ENCODE data around the gene DLGAP1. TPM values are rescaled to one million over a fixed set of nuclear protein-coding genes. Genes with fewer than 3 reads are reported as not detected.
A peak's percentile ranks its signal among the peaks of the same experiment; 100 is the strongest.

DLGAP1 gene
- total and polyA plus RNA-seq, 2 experiments from 2014 or later, result 17.0 to 48.5 TPM

GRCh38 chr18:4017480-4017879 lies 437.6 kb downstream of the DLGAP1 start:
- H3K4me1 Mint-ChIP-seq, result peaks cover 50% of the 10 kb centered on the region

GRCh38 chr18:4016391-4017049 lies 438.6 kb downstream of the DLGAP1 start:
- ATAC-seq, result peak; percentile 24; the same call in 2 of the 3 replicates
- TF ChIP-seq CTCF (conservative IDR thresholded peaks at IDR 0.05; ENCODE audit: low read depth in 2 of 2) (no peak), EZH2 (IDR thresholded peaks at IDR 0.05; ENCODE audit: low read depth, unreplicated experiment) (no peak), STAT1 (IDR thresholded peaks at IDR 0.05; ENCODE audit: unreplicated experiment) (no peak), CREB1 (CRISPR knock-in tag; IDR thresholded peaks at IDR 0.05; ENCODE audit: low read depth) (no peak), JUNB (IDR thresholded peaks at IDR 0.05; ENCODE audit: unreplicated experiment) (no peak), NANOG (IDR thresholded peaks at IDR 0.05; ENCODE audit: borderline replicate concordance) (no peak)

More at GRCh38 chr18:4017480-4017879, 437.6 kb downstream of the DLGAP1 start:
- H3K36me3 ChIP-seq (ENCODE audit: insufficient read depth), result no peaks in the 10 kb centered on the region
- H3K27me3 Mint-ChIP-seq (ENCODE audit: insufficient read depth, low read depth, poor library complexity), result peaks cover 8% of the 10 kb centered on the region
- peaks cover 45% of the 10 kb centered on the region for H3K4me1 ChIP-seq (ENCODE audit: insufficient read depth)
- no peak overlapping the region for H3K4me3 Mint-ChIP-seq
- 0 out of 2 replicates have a peak, but pooled peaks cover 7% of the 10 kb centered on the region for H3F3A ChIP-seq (replicated peaks; ENCODE audit: low read depth)
- H3K9me2 ChIP-seq (ENCODE audit: insufficient read depth), result 0 out of 2 replicates have a peak, but pooled peaks cover 3% of the 10 kb centered on the region
- no peaks in the 10 kb centered on the region for H3K27me3 ChIP-seq (ENCODE audit: insufficient read depth)
- no peaks in the 10 kb centered on the region for H3K79me2 ChIP-seq (replicated peaks; ENCODE audit: insufficient read depth)
- DNase-seq (ENCODE audit: low spot score) (peak; percentile 87), ATAC-seq (peak; percentile 98)
- H4K20me1 ChIP-seq (replicated peaks; ENCODE audit: insufficient read depth), result no peaks in the 10 kb centered on the region
- H3K9me3 Mint-ChIP-seq, result peaks cover 8% of the 10 kb centered on the region; the same call in 2 of the 3 replicates
- peak overlapping the region; percentile 10; the same call in 1 of the 2 replicates for H3K4me2 ChIP-seq
- H3K36me3 Mint-ChIP-seq (ENCODE audit: low read depth), result peaks cover 9% of the 10 kb centered on the region
- H2AFZ ChIP-seq, result no peak overlapping the region
- no peak overlapping the region for H3K4me3 ChIP-seq
- TF ChIP-seq ZNF114 (CRISPR knock-in tag; IDR thresholded peaks at IDR 0.05), result no peak
- TF ChIP-seq CTCF (conservative IDR thresholded peaks at IDR 0.05; ENCODE audit: low read depth in 2 of 2), result peak; percentile 67 to 70
- no peak overlapping the region for H3K27ac ChIP-seq (ENCODE audit: low read depth)
- peak overlapping the region; percentile 2; the same call in 1 of the 2 replicates for H3K27ac Mint-ChIP-seq

More at GRCh38 chr18:4016391-4017049, 438.6 kb downstream of the DLGAP1 start:
- H3K4me1 Mint-ChIP-seq, result peaks cover 50% of the 10 kb centered on the region
- peak overlapping the region; percentile 10; the same call in 1 of the 2 replicates for H3K4me2 ChIP-seq
- no peaks in the 10 kb centered on the region for H4K20me1 ChIP-seq (replicated peaks; ENCODE audit: insufficient read depth)
- no peaks in the 10 kb centered on the region for H3K79me2 ChIP-seq (replicated peaks; ENCODE audit: insufficient read depth)
- DNase-seq (ENCODE audit: low spot score), result peak; percentile 28
- peaks cover 3% of the 10 kb centered on the region; the same call in 2 of the 3 replicates for H3K9me3 Mint-ChIP-seq
- peaks cover 45% of the 10 kb centered on the region for H3K4me1 ChIP-seq (ENCODE audit: insufficient read depth)
- no peaks in the 10 kb centered on the region for H3K36me3 ChIP-seq (ENCODE audit: insufficient read depth)
- H3F3A ChIP-seq (replicated peaks; ENCODE audit: low read depth), result 0 out of 2 replicates have a peak, but pooled peaks cover 7% of the 10 kb centered on the region
- no peaks in the 10 kb centered on the region for H3K36me3 Mint-ChIP-seq (ENCODE audit: low read depth)
- 0 out of 2 replicates have a peak, but pooled peaks cover 3% of the 10 kb centered on the region for H3K9me2 ChIP-seq (ENCODE audit: insufficient read depth)
- H3K27me3 ChIP-seq (ENCODE audit: insufficient read depth), result no peaks in the 10 kb centered on the region
- H3K4me3 ChIP-seq, result no peak overlapping the region
- H3K27me3 Mint-ChIP-seq (ENCODE audit: insufficient read depth, low read depth, poor library complexity), result peaks cover 8% of the 10 kb centered on the region
- no peak overlapping the region; the same call in 1 of the 2 replicates for H3K27ac Mint-ChIP-seq
- no peak overlapping the region for H3K4me3 Mint-ChIP-seq
- H3K27ac ChIP-seq (ENCODE audit: low read depth), result no peak overlapping the region
- H2AFZ ChIP-seq, result no peak overlapping the region

Measured in GM23338 (cell line).